NCI-H2029 treated with DMSO at 0.1 percent for 48 hours (cell line): Measurements from ENCODE around the gene PNMT.

Experiments used
- DNase-seq: peaks from one replicate; lab custom pipeline; 2025; lab: John Stamatoyannopoulos, UW

Gene PNMT

GRCh38 chr17:39669897-39670735, 1.9 kb downstream of the PNMT start:
- DNase-seq, result no peak

DNA sequence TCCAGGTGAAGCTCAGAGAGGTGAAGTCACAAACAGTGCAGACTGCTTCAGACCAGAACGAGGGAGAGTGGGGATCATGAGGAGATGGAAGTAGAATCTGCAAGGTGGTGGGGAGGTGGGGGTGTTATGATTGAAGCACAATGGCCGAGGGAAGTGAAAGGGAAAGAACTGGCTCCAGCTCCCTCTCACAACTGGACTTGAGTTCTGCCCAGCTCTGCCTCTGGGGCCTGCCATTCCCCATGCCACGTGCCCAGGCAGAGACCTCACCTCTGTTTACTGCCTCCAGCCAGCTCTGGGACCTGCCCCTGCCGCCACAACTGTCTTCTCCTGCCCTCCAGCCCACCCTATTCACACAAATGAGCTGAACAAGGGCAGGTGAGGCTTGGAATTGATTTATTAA, 2.5 kb downstream of the PNMT start:
- DNase-seq, result no peak

- no peak for DNase-seq
Observed at GRCh38 chr17:39671651-39672521, 3.6 kb downstream of the PNMT start.

DNA sequence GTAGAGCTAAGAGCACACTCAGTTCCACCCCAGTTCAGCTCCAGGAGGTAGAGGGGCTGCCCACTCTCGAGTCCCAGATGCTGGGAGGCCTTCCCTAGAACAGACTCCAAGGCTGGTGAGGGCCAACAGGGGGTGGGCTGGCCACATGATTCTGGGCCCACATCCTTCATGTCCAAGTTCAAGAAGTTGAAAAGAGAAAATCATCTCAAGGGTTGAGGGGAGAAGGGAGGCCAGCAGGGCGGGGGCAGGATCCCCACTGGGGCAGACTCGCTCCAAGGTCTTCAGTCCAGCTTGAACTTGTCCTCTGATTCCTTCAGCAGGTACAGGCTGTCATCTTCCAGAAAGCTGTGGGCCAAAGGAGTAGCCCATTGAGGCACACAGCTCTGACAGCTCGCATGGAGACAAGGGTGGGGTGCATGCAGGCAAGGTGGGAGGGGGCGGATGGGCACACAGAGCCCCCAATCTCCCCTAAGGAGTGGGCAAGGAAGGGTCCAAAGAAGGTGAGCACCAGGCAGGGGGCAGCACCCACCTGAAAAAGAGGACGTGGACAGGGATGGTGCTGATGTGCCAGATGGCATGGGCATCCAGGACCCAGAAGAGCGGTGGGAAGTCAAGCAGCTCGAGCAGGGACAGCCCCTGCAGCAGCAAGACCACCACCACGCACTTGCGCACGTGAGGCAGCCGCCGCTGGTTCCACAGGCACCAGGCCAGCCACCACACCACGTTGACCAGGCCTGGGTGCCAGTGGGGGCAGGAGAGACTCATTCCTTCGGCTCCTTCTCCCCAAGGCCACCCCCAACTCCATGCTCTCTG, 4.5 kb downstream of the PNMT start:
- DNase-seq, result no peak

- DNase-seq, result no peak
Observed at GRCh38 chr17:39673335-39674081, 5.3 kb downstream of the PNMT start.

- DNase-seq, result no peak
Observed at GRCh38 chr17:39674179-39674578, 5.9 kb downstream of the PNMT start.

DNA sequence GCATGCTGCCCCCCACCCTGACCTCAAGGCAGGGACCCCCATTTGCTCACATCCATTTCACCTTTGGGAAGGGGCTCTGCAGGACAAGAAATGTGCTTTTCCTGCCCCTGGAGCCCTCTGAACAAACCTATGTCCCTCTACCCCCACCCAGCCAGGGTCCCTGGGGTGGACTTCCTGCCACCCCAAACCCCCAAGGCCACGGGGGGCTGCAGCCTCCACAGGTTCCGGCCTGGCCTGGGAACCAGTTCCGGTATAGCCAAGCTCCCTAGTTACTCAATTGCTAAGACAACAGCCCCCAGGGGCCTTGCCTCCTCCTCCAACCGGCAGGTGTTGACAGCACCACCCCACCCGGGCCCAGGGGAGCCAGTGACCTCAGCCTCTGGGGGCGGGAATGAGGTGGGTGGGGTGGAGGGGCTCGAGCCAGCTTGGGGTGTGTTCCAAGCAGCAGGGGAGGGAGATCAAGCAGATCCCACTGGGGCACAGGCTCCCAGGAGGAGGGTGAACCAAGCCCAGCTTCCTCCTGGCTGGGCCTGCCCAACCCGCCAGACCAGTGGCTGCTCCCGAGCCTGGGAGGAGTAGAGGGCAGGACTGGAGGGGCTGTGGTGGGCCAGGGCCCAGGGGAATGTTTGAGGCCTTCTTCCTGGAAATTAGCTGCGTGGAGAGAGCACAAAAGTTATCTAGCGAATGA, 6.6 kb downstream of the PNMT start:
- no peak for DNase-seq

GRCh38 chr17:39675390-39676082, 7.3 kb downstream of the PNMT start:
- no peak for DNase-seq

GRCh38 chr17:39676198-39676819, 8.1 kb downstream of the PNMT start:
- peak; percentile 64 for DNase-seq

- DNase-seq, result no peak
Observed at GRCh38 chr17:39677072-39677471, 8.8 kb downstream of the PNMT start.

GRCh38 chr17:39677542-39678339, 9.5 kb downstream of the PNMT start:
- peak; percentile 18 for DNase-seq

GRCh38 chr17:39678340-39679116, 10.3 kb downstream of the PNMT start:
- DNase-seq, result no peak

DNA sequence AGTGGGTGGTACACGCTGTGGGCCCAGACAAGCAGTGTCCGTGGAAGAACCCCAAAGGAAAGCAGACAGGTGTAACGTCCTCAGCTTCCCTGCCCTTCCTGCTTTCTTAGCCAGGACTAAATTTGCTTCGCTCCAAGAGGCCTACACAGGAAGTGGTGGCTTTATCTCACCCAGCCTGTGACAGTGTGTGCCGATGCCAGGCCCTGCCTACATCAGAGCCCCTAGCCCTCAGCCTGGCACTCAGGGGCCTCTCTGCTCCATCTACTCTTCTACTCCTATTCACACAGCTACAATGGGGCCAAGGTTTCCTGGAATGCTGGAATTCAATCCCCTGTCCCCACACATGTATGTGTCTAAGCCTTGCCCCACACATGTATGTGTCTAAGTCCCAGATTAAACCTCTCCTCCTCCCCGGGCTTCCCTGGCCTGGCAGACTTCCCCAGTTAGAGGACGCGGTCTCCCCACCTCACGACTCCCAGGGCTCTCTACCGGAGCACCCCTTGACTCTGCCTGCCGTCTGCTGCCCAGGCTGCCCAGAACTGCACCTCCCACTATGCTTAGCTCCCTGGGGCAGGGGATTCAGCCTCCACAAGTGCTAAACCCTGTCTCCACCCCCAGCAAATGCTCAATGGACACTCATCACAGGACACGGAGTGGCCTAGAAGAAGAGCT, 11.4 kb downstream of the PNMT start:
- no peak for DNase-seq

DNA sequence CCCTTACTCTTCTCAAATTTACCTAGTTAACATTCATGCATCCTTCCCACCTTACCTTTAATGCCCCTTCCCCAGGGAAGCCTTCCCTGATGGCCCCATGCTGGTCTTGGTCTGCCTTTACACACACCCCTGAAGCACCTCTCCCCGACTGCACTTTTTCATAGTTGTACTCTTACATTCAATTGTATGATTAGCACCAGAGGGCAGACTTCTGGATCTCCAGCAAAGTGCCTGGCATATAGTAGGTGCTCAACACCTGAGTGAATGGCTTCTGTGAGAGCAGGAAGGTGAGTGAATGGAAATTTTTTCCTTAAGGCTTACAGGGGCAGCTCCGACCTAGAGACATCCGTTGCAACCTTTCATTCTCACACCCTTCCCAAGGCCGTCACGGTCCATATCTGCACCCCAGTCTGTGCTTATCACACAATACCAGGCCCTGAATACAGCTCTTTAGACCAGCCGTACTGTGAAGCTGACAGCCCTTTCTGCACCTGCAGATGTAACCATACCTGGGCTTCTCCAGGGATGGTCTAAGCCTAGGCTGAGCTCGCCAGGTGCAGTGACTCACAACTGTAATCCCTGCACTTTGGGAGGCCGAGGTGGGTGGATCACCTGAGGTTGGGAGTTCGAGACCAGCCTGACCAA, 15.2 kb downstream of the PNMT start:
- no peak for DNase-seq

- no peak for DNase-seq
Observed at GRCh38 chr17:39684369-39685192, 16.3 kb downstream of the PNMT start.

GRCh38 chr17:39687101-39687545, 18.9 kb downstream of the PNMT start:
- no peak for DNase-seq
